Hematopoietic multipotent progenitor cell treated with erythropoietin and hydrocortisone succinate and interleukin-3 and kit ligand, for 15 days (in vitro differentiated cells): Measurements from ENCODE around the gene CIAO1.
"Not testable (repeated sequence)": the region's sequence is repeated elsewhere in the genome, so short reads cannot be mapped to it uniquely, and the experiment has no call there.

Experiments
- DNase-seq: peaks from one replicate; pipeline ENCODE4 v3.0.0-alpha.2; 2015; ENCODE audit warnings: low spot score

Gene CIAO1

DNA sequence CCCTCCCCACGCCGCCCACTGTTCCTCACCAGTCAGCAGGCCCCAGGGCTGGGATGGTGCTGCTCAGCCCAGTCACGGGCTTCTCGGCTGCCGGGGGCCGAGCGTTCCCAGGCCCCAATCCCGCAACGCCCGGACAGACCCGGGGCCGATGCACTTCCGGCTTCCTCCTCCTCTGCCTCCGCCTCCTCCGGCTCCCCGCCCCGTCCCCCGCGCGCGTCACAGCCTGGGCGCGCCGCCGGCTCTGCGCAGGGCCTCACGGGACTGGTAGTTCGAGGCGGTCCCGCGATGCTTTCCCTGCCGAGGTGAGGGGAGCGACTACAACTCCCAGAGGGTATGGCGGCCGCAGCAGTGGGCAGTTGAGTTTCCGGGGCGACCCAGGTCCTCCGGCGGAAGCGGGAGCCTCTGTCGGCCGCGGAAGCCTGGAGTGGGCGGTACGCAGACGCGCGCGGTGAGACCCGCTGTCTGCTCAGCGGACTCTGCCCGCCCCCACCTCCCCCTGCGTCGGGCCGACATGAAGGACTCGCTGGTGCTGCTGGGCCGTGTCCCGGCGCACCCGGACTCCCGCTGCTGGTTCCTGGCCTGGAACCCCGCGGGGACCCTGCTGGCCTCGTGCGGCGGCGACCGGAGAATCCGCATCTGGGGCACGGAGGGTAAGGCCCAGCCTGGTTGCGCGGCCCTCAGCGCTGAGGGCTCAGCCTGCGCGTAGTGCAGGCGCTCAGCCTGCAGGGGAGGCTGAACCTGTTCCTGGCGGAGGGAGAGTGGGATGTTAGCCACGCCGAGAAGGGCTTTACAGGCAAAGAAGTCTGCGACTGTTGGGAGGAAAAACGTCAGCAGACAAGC lies at the start of gene CIAO1, which contains the start of gene TMEM127:
Gene CIAO1, plus strand, starts transcription at position 386 of the 840 bp plus-strand sequence. Its CDS starts 126 bp downstream, at position 512.
Gene TMEM127, minus strand, starts transcription at position 158 of the 840 bp plus-strand sequence. CDS start 616 bp downstream, outside the sequence.
- peak; percentile 96 for DNase-seq

DNA sequence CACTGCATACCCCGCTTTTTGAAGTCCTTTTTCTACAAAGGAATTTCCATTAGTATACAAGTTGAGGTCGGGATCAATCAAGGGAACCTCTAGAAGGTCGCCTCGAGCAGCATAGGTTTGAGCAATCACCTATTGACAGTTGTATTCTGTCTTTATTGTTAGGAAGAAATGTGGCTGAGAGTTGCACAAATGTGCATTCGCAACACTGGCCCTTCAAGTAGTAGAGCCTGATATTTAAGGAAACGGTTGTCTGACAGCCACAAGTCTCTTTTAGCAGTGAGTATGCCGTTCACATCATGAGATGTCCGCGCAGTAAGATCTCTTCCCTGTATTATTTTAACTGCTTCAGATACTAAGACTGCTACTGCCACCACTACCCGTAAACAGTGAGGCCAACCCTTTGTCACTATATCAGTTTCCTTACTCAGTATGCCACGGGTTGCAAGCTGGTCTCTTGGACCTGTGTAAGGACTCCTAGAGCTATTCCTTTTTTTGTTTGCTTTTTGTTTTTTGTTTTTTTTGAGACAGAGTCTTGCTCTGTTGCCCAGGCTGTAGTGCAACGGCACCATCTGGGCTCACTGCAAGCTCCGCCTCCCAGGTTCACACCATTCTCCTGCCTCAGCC lies 47.4 kb upstream of the CIAO1 start:
- no peak for DNase-seq

GRCh38 chr2:96219959-96220358 lies 46.1 kb upstream of the CIAO1 start:
- not testable (repeated sequence) for DNase-seq

- DNase-seq: not testable (repeated sequence)
These were observed 44.9 kb upstream of the CIAO1 start for GRCh38 chr2:96221106-96221505.

DNA sequence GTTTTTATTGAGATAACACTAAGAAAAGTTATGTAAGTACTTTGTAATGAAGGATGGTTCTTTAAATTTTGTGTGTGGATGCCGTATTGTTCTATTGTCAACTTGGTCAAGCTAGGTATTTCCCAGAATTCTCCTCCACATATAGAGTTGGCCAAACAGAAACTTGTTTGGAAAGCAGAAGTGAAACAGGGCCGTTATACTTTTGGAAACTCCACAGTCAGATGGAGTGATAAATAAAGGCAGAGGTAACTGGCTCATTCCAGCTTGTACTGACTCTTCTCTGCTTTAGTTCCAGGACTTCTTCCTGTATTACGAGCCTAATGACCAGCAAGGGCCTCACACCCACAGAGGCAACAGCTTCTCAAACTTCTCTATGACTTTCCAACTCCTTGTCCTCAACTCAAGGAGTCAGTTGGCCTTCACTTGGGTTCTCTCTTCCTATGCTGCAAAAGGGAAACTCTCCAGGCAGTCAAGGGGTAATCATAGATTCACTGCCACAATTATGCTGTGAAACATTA lies 41.0 kb upstream of the CIAO1 start:
- DNase-seq: no peak

DNA sequence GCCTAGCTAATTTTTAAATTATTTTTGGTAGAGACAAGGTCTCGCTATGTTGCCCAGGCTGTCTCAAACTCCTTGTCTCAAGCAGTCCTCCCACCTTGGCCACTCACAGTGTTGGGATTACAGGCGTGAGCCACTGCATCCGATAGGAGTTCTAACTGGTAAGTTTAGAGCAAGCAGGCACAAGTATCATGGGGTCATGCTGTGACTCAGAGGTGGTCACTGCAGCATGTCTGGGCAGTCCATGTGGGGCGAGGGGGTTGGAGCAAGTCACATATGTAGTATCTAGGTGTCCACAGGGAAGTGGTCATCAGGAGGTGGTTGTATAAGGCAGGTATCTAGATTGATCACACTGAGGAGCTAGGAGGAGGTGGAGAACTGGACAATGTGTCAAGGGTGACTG lies 34.7 kb upstream of the CIAO1 start:
- DNase-seq: no peak

- no peak for DNase-seq
These were observed 32.6 kb upstream of the CIAO1 start for GRCh38 chr2:96233436-96233835.

DNA sequence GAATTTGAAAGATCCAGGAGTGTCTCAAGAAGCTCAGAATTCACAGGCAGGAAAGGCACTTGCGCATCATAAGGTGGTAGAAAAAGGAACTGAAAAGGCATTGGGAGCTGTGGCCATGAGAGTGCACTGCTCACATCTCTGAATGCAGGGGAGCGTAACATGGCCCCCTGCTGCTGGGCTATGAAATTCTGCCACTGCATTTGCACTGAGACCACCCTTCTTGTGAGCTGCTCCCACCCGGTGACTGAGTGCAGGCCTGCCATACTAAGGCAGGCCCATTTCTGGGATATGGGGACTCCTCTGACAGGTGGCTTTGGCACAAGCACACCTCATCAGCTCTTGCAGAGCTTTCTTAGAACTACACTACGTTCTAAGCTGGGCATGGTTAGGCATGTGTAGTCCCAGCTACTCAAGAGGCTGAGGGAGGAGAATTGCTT lies 32.1 kb upstream of the CIAO1 start:
- DNase-seq: no peak

- no peak for DNase-seq
These were observed 29.1 kb upstream of the CIAO1 start for GRCh38 chr2:96236882-96237281.

DNA sequence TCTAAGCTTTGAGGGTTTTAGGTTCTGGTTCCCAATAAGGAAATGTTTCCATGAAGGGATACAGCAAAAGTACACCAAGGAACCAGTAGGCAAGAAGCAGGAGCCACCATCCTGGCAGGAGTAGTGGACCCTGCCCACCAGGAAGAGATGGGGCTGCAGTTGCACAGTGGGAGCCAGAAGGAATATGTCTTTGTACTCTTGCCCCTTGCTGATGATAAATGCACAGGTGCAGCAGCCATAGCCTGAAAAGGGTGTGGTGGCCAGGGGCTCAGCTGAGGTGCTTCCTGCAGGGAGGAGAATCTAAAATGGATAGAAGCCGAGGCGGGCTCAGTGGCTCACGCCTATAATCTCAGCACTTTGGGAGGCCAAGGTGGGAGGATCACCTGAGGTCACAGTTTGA lies 27.8 kb upstream of the CIAO1 start:
- DNase-seq: no peak

GRCh38 chr2:96239091-96239490 lies 26.9 kb upstream of the CIAO1 start:
- no peak for DNase-seq

- no peak for DNase-seq
These were observed 26.2 kb upstream of the CIAO1 start for GRCh38 chr2:96239745-96240264.

- no peak for DNase-seq
These were observed 25.5 kb upstream of the CIAO1 start for GRCh38 chr2:96240341-96241038.

DNA sequence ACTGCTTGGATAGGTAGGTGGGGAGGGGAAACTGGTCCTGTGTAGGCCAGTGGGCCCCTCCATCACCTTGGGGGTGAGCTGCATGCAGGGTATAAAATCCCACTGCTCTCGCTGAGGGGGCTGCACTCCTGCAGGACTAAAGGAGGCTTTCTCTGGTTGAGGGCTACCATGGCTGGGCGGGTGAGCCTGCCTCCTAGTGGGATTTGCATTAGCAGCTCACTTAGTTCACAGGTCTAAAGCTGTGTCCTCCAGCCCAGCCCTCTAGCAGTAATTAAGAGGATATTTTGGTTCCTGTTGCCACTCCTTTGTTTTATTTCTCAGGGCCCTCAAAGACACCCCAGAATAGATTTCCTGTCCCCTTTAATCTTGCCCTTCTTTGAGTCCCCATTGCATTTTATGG lies 24.8 kb upstream of the CIAO1 start:
- no peak for DNase-seq

DNA sequence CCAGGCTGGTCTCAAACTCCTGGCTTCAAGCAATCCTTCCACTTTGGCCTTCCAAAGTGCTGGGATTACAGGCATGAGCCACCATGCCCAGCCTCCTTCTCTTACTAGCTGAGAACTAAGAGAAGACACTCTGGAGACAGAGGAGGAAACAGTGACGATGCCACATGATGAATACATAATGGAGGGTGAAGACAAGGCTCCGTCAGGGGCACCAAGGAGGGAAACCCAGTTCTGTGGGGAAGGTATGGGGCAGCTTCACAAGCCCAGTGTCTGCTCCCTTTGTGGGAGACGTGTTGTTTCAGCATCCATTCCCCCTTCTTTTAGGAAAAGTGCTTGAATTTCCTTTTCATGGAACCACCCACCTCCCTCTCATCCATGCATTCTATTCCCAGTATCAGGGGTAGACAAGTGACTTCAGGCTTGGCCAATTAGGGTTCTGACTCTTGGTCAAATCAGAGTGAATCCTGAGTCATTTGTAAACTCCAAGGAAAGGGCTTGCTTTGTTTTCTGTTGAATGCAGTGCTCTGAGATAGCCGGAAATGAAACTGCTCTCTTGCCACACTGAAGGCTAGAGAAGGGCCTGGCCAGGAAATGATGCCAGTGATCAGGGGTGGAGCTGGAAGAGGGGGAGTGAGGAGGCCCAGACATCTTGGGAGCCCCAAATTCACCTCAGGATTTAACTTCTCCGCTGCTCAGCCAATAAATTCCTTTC lies 24.0 kb upstream of the CIAO1 start:
- DNase-seq: no peak

DNA sequence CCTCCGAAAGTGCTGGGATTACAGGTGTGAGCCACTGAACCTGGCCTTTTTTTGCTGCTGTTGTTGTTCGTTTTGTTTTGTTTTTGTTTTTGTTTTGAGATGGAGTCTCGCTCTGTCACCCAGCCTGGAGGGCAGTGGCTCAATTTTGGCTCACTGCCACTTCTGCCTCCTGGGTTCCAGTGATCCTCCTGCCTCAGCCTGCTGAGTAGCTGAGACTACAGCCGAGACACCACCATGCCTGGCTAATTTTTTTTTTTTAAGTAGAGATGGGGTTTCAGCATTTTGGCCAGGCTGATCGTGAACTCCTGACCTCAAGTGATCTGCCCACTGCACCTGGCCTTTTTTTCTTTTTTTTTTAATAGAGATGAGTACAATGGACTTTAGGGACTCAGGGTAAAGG lies 22.2 kb upstream of the CIAO1 start:
- no peak for DNase-seq

GRCh38 chr2:96245609-96246390 lies 20.2 kb upstream of the CIAO1 start:
- no peak for DNase-seq

GRCh38 chr2:96247009-96247408 lies 19.0 kb upstream of the CIAO1 start:
- DNase-seq: no peak

GRCh38 chr2:96247896-96248295 lies 18.1 kb upstream of the CIAO1 start:
- DNase-seq: no peak

- DNase-seq: no peak
These were observed 17.4 kb upstream of the CIAO1 start for GRCh38 chr2:96248624-96249023.

GRCh38 chr2:96249654-96250053 lies 16.4 kb upstream of the CIAO1 start:
- no peak for DNase-seq
